Measurements from ENCODE around the gene NLRP5. TPM values are rescaled to one million over a fixed set of nuclear protein-coding genes. Genes with fewer than 3 reads are reported as not detected.
A peak's percentile ranks its signal among the peaks of the same experiment; 100 is the strongest.
"Not testable (repeated sequence)": the region's sequence is repeated elsewhere in the genome, so short reads cannot be mapped to it uniquely, and the experiment has no call there.

Gene NLRP5
- total RNA-seq, 6 donors from 2014 or later: not detected

DNA sequence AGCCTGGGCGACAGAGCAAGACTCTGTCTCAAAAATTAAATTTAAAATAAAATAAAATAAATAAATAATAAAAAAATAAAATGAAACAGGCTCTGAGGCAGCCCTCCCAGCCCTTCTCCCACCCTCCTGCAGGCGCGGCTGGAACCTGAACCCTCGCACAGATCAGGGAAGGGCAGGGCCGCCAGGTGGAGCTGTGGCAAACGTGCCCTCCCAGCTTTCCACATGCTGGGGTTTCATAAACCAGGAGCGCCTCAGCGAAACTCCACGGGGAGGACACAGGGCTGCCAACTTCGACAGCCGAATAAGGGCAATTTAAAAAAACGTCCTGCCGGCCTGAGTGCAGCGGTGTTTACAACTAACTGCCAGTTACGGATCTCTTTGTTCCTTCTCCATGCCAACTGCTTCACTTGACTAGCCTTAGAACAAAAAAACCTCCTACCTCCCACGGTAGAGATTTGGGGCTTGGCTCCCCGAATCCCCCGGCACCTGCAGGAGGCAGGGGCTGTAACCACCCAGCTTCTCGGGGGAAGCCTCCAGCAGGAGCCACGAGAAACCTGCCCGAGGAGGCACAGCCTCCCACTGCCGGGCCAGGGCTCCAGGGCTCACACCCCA, 118.6 kb downstream of the NLRP5 start:
- DNase-seq (peak; percentile 87 to 94), ATAC-seq (ENCODE audit: low FRiP score in 2 of 2) (peak; percentile 78 to 89)
- TF ChIP-seq POLR2AphosphoS5 (IDR thresholded peaks at IDR 0.05): peak; percentile 29 to 34
- no peak for TF ChIP-seq EP300 (IDR thresholded peaks at IDR 0.05)
- TF ChIP-seq, protein P1, sequence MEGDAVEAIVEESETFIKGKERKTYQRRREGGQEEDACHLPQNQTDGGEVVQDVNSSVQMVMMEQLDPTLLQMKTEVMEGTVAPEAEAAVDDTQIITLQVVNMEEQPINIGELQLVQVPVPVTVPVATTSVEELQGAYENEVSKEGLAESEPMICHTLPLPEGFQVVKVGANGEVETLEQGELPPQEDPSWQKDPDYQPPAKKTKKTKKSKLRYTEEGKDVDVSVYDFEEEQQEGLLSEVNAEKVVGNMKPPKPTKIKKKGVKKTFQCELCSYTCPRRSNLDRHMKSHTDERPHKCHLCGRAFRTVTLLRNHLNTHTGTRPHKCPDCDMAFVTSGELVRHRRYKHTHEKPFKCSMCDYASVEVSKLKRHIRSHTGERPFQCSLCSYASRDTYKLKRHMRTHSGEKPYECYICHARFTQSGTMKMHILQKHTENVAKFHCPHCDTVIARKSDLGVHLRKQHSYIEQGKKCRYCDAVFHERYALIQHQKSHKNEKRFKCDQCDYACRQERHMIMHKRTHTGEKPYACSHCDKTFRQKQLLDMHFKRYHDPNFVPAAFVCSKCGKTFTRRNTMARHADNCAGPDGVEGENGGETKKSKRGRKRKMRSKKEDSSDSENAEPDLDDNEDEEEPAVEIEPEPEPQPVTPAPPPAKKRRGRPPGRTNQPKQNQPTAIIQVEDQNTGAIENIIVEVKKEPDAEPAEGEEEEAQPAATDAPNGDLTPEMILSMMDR (IDR thresholded peaks at IDR 0.05): peak; percentile 73 to 84 (median 78)
- H3K27me3 ChIP-seq: no peaks in the 10 kb centered on the region
- peaks cover 5 to 31% (median 21%) of the 10 kb centered on the region in 4 donors for H3K36me3 ChIP-seq
- H3K9me3 ChIP-seq: no peaks in the 10 kb centered on the region
- H3K27ac ChIP-seq: peak overlapping the region; percentile 49 to 80 (median 69)
- 11 to 27% methylated on average over 16 to 22 of the region's 22 CpGs for WGBS, 2 donors
- H3K4me3 ChIP-seq: peak overlapping the region in 1 of 4 donors; percentile 31
- H3K4me1 ChIP-seq: peaks cover 50 to 69% (median 57%) of the 10 kb centered on the region in 4 donors

DNA sequence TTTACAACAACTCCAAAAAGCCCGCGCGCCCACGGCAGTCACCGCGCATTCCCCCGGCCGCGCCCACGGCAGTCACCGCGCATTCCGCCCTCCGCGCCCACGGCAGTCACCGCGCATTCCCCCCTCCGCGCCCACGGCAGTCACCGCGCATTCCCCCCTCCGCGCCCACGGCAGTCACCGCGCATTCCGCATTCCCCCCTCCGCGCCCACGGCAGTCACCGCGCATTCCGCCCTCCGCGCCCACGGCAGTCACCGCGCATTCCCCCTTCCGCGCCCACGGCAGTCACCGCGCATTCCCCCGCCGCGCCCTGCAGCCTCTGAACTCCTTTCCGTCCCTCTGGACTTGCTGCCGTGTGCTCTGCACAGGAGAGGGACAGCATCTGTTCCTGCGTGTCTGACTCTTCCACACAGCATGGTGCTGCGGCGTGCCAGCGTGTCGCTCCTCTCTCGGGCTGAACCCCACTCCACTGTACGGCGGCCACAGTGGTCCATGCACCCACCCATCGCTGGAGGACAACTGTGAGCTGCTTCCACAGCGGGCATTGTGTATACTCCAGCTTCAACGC, 119.3 kb downstream of the NLRP5 start:
- not testable (repeated sequence) for H3K9me3 ChIP-seq; H3K27me3 ChIP-seq; ATAC-seq (ENCODE audit: low FRiP score in 2 of 2)
- Histone ChIP-seq H3K4me1 (peaks cover 57 to 76% (median 64%) of the 10 kb centered on the region in 4 donors), H3K27ac (peak overlapping the region; percentile 49 to 80 (median 69)), H3K4me3 (peak overlapping the region in 1 of 4 donors; percentile 31), H3K36me3 (peaks cover 5 to 25% (median 16%) of the 10 kb centered on the region in 4 donors)
- DNase-seq: peak in 1 of 2 donors; percentile 79
- WGBS, 2 donors: 92 to 95% methylated on average over 61 of the region's 61 CpGs

DNA sequence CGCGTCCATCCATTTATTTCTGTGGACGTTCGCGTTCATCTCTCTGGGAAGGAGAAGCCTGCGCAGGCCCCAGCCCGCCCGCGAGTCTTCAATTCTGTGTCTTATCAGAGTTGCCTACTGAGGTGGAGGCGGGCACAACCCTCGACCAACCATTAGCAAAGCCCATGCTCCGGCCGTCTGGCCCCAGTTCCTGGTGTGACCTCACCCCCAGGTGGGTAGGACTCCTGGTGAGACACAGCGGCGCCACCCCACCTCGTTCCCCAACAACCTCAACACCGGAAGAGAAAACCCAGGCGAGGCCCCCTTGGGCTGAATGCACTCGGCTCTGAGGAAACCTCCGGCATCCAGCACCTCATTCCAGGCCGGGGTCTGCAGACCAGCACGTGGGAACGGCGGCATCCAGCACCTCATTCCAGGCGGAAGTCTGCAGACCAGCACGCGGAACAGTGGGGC, 119.8 kb downstream of the NLRP5 start:
- H3K4me1 ChIP-seq: peaks cover 62 to 82% (median 69%) of the 10 kb centered on the region in 4 donors
- no peak for TF ChIP-seq EP300 (IDR thresholded peaks at IDR 0.05)
- TF ChIP-seq, protein P1 (IDR thresholded peaks at IDR 0.05): no peak
- peak overlapping the region in 2 of 4 donors; percentile 50 to 69 for H3K27ac ChIP-seq
- H3K36me3 ChIP-seq: peaks cover 1 to 20% (median 14%) of the 10 kb centered on the region in 4 donors
- DNase-seq: peak in 1 of 2 donors; percentile 75
- H3K9me3 ChIP-seq: no peaks in the 10 kb centered on the region
- no peaks in the 10 kb centered on the region for H3K27me3 ChIP-seq
- 81 to 92% methylated on average over 21 to 27 of the region's 27 CpGs for WGBS, 2 donors
- no peak overlapping the region for H3K4me3 ChIP-seq
- no peak for ATAC-seq (ENCODE audit: low FRiP score in 2 of 2)

DNA sequence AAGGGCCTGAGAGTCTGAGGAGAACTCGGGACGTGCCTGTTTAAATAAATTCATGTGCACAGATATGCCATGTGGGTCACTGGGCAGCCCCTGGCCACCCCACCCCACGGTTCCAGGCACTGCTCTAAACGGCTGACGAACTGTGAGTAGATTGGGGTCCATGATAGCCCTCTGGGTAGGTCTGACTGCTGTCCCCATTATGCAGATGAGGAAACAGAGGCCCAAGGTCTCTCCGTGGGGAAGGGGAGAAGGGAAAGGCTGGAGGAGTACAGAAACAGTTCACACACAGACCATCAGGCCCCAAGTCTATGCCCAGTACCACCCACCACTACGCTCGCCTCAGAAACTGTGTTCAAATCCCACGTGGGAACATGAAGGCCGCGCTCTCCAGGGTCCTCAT, 120.4 kb downstream of the NLRP5 start:
- 80 to 92% methylated on average over 10 of the region's 11 CpGs for WGBS, 2 donors
- H3K36me3 ChIP-seq: peaks cover 0 to 14% (median 8%) of the 10 kb centered on the region in 4 donors
- H3K27ac ChIP-seq: peak overlapping the region in 2 of 4 donors; percentile 62 to 69
- no peak for ATAC-seq (ENCODE audit: low FRiP score in 2 of 2)
- H3K9me3 ChIP-seq: no peaks in the 10 kb centered on the region
- no peak for DNase-seq
- no peak for TF ChIP-seq EP300 (IDR thresholded peaks at IDR 0.05)
- TF ChIP-seq POLR2A (IDR thresholded peaks at IDR 0.05): no peak
- TF ChIP-seq, protein P1 (IDR thresholded peaks at IDR 0.05): no peak
- no peak for TF ChIP-seq POLR2AphosphoS5 (IDR thresholded peaks at IDR 0.05)
- no peak overlapping the region for H3K4me3 ChIP-seq
- H3K27me3 ChIP-seq: no peaks in the 10 kb centered on the region
- peaks cover 68 to 87% (median 75%) of the 10 kb centered on the region in 4 donors for H3K4me1 ChIP-seq

DNA sequence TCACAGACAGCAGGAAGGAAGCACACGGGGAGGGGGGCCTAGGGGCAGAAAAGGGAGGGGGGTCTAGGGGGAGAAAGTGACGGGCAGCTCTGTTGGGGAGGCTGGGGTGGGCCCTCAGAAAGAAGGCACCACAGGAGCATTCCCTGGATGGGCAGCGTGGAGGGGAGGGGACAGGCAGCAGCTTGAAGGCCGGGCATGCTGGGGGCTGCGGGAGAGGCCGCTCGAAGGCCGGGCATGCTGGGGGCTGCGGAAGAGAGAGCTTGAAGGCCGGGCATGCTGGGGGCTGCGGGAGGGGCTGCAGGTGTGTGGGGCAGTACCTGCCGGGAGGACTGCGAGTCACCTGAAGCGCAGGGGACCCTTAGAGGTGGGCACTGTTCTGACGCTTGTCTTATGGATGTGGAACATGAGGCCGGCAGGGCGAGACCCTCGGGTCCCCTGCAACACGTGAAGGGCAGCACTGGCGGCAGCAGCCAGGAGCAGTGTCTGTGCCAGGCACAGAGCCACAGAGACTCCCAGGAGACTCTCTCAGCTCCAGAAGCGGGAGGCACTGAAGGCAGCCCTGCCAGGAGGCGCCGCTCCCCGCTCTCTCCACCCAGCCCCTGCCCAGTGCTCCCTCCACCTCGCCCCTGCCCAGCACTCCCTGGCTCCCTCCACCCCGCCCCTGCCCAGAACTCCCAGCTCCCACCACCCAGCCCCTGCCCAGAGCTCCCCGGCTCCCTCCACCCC, 121.2 kb downstream of the NLRP5 start:
- Histone ChIP-seq H3K4me3 (no peak overlapping the region), H3K27ac (peak overlapping the region in 3 of 4 donors; percentile 62 to 69 (median 67)), H3K36me3 (peaks cover 0 to 6% (median 2%) of the 10 kb centered on the region in 4 donors), H3K4me1 (peaks cover 76 to 93% (median 83%) of the 10 kb centered on the region in 4 donors), H3K9me3 (no peaks in the 10 kb centered on the region), H3K27me3 (no peaks in the 10 kb centered on the region)
- WGBS, 2 donors: 57 to 72% methylated on average over 19 to 27 of the region's 27 CpGs
- DNase-seq (peak in 1 of 2 donors; percentile 73), ATAC-seq (ENCODE audit: low FRiP score in 2 of 2) (no peak)
- TF ChIP-seq EP300 (IDR thresholded peaks at IDR 0.05): no peak
- no peak for TF ChIP-seq POLR2AphosphoS5 (IDR thresholded peaks at IDR 0.05)
